H4 (cell line): Measurements from ENCODE around the gene HOXC12. TPM values are rescaled to one million over a fixed set of nuclear protein-coding genes. Genes with fewer than 3 reads are reported as not detected.

Experiments used
- DNase-seq: peaks from one replicate; pipeline ENCODE4 v3.0.0-alpha.2; 2015; ENCODE audit warnings: low spot score
- total RNA-seq: library from RNA; depleted of rRNA; stranded (reverse); fragments of >200 nt; shearing (Covaris generic); gene quantifications from 2 replicates; pipeline ENCODE4 v1.2.3, GENCODE V29; 2014

The HOXC12 gene
- total RNA-seq, 1 experiment from 2014 or later = not detected

DNA sequence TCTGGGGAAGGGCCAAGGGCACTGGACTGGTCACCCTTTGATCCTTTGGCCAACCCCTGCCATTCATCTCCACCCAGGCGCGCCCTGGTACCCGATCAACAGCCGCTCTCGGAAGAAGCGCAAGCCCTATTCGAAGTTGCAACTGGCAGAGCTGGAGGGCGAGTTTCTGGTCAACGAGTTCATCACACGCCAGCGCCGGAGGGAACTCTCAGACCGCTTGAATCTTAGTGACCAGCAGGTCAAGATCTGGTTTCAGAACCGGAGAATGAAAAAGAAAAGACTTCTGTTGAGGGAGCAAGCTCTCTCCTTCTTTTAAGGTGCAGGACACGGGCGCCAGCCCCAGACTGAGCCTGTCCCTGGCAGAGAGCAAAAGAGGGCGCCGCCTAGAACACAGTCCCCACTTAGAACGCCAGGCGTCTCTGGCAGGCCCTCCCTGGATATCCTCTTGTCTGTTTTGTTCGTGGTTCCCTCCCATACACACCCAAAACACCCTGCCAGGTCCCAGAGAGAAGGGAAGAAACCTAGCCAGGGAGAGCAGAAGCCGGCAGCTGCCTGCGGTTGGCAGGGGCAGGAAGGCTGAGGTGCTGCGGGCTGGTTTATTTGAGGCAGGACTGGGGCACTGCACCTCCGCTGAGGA lies 1.7 kb downstream of the HOXC12 start:
- DNase-seq = no peak

DNA sequence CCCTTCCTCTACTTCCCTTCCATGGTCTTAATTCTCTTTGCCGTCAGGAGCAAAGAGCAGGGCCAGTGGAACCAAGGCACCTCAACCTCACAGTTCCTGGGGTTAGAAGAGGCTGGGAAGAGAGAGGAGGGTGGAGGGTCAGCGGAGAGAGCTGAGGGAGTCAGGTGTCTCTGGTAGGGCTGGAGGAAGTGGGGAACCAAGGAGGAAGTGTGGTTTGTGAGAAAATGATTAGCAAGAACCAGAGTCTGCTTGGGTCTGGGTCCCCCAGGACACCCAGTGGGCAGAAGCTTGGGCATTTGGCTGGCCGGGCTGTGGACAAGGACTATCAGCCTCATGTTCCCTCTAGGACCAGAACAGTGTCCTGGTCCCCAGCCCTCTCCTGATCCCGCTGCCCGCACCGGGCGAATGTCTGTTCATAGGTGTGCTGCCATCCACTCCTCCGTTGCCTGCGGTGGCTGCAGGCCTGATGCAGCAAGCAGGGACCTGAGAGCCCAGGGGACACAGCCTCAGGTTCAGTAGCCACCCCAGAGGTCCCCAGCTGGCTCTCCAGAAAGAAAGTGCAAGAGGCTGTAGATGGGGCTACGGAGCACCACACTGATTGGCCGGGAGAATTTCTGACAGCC lies 2.3 kb downstream of the HOXC12 start:
- DNase-seq = no peak

DNA sequence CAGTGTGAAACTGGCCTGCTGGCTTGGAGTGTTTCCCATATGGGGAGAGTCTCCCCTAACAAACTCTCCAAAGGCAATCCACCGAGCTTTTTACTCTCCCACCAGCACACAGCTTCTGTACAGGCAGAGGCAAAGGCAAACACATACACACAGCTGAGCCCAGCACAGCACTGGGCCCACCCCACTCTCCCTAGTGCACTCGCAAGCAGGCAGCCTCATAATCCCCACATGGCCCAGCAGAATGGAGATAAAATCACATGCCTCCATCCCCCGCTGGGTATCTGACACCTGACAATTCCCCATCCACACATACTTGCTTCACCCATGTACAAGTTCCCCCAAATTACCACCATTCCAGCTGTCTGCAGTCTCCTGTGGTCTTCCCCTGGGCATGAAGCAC lies 3.4 kb downstream of the HOXC12 start:
- no peak for DNase-seq

DNA sequence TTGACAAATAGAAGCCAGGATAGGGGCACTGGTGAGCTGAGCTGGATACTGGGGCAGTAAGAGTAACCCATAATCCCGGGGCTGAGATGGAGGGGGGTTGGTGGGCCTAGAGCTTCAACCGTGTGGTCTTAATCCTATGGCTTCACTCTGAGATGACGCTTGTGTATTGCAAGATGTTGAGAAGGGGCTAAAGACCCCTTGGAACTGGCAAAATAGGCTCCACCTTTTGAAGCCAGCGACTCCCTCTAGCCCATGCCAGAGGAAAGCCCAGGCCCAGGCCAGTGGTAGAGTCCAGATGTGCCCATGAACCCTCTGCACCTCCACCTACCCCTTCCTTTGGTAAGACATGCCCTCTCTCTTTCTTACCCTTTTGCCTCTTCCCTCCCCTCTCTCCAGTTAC lies 4.6 kb downstream of the HOXC12 start:
- DNase-seq = no peak

DNA sequence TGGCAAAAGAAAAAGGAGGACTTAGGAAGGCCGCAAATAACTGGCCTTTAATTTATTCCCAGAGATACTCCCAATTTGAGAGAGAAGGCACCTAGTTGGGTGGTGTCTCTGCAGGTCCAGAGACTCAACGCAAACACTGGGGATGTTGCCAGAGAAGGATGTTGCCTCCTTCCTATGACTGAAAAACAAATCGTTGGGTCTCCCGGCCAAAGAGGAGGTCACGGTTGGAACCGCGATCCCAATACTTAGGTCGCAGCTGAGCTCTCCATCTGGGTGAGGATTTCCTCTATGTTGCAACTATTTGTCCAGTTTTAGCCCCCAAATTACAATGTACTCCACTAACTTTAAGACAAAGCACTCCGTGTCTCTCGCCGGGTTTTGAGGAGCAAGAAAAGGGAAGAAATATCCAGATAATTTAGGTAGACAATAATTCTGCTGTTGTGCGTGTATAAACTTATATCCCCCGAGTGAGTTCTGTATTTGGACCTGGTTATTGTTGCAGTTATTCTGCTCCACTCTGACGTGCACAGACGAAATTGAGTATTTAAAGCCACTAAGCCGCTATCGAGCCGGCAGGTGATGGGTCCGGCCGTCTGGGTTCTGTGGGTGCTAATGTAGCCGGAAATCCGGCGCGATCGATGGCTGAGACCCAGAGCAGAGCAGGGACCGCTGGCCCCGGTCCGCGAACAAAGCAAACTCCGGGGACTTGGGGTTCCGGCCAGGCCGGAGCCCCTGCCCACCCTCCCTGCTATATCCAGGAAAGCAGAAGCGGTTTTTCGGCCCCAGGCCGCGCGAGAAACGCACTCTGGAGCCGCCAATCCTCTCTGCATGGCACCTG lies 5.7 kb downstream of the HOXC12 start:
- DNase-seq = no peak

- no peak for DNase-seq
Measured at GRCh38 chr12:53961025-53961761, 6.5 kb downstream of the HOXC12 start.

DNA sequence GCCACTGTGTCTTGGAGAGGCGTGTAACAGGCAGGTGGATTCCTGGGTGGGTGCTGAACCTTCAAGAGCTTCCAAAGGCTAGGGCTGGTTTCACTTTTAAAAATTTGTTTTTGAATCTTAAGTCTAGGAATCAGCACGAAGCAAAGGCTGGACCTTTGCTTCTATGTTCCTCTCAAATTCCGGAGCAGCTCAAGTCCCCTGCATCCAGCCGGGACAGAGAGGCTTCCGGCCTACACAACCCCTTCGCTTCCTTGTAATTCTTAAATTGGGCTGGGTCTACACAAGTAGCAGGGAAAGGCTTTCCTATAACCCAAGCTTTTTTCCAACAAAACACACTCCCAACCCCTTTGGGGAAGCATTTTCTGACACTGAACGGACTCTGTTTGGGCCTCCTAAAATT lies 8.3 kb downstream of the HOXC12 start:
- DNase-seq = no peak

DNA sequence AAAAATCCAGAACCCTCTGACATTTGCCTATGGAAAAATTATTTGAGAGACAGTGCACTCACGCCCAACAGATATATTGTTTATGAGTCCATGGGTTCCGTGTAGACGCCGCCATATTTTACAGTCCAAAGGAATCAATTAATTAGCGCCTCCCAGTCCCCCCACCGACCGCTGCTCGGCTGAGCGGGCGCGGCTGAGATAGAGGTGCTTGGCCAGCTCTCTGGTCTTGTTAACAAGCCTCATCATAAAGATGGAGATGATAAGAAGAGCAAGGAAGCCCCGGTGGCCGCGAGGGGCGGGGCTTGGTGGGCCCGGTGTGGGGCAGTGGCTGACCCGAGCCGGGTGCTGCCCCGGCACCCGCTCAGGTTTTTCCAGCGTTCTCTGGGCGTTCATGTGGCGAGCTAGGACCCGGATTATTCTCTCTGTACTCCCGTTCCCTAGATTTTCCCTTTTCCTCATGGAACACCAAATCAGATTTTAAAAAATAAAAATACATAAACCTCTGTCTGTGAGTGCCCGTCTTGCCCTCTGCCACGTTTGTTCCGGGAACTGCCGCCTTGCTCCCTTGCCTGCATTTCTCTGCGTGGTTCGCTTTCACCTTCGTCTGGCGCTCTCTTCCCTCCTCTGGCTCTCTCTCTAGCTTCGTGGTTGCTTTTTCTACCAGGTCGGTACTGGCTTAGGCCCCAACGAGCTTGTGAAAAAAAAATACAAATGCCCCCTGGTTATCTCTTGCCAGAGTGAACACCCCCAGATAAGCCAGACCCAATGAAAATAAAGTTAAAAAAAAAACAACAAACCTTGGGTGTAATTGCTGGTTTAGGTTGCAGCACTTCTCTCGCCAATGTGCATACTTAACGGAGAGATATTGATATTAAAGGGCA lies 9.0 kb downstream of the HOXC12 start:
- DNase-seq = no peak

- DNase-seq = no peak
Measured at GRCh38 chr12:53964315-53964713, 9.6 kb downstream of the HOXC12 start.

- peak; percentile 54 for DNase-seq
Measured at GRCh38 chr12:53965281-53966084, 10.8 kb downstream of the HOXC12 start.

DNA sequence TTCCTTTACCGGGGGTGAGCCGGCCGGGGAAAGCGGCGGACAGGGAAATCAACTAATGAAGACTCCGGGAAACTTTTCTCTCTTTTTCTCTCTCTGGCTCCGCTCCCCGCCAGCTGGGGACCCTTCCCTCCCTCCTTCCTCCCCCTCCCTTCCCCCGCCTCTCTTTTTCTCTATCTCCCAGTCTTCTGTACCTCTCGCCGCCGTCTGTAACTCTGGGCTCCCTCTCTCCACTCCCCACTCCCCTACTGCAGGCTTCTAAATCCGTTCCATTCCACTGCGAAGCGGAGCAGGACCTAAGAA lies 11.3 kb downstream of the HOXC12 start:
- DNase-seq = no peak

GRCh38 chr12:53966385-53967133 lies 11.9 kb downstream of the HOXC12 start:
- DNase-seq = no peak

GRCh38 chr12:53967421-53967925 lies 12.8 kb downstream of the HOXC12 start:
- no peak for DNase-seq

GRCh38 chr12:53968214-53969127 lies 13.8 kb downstream of the HOXC12 start:
- no peak for DNase-seq

GRCh38 chr12:53969588-53970259 lies 15.0 kb downstream of the HOXC12 start:
- DNase-seq = no peak

DNA sequence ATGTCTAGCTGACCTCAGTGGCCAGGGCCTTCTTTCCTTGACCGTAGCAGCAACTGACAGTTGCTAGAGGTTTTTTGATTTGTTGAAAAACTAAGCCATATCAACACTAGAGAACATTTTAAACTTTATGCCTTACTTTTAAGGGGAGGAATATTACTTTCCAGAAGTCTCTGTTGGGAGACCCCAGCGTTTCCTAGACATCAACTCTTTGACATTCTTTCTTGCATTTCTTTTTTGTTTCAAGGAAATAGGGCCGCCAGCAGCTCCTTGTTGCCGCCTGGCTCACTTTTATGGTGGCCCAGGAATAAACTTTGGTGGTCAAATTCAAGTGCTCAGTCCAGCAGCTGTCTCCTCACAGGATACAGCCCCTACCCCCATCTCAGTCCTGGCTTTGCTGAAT lies 15.7 kb downstream of the HOXC12 start:
- DNase-seq = no peak

- DNase-seq = no peak
Measured at GRCh38 chr12:53971129-53971528, 16.4 kb downstream of the HOXC12 start.

- DNase-seq = no peak
Measured at GRCh38 chr12:53971686-53972085, 17.0 kb downstream of the HOXC12 start.
